Measurements from ENCODE around the gene ZNF566.

ZNF566 gene

GRCh38 chr19:36409841-36410240 lies 79.5 kb downstream of the ZNF566 start:
- Histone ChIP-seq H3K27ac (ENCODE audit: low read depth in 2 of 2, low read length in 2 of 2) (no peak overlapping the region), H3K4me3 (ENCODE audit: low read length in 2 of 2) (no peak overlapping the region), H3K4me1 (ENCODE audit: control insufficient read depth in 2 of 2, insufficient read depth in 2 of 2, low read length in 2 of 2) (no peaks in the 10 kb centered on the region), H3K9me3 (ENCODE audit: control insufficient read depth in 2 of 2, low read length in 2 of 2) (peaks cover 9 to 14% of the 10 kb centered on the region in 2 donors), H3K27me3 (ENCODE audit: control insufficient read depth in 2 of 2, insufficient read depth in 2 of 2, low read length in 2 of 2) (no peaks in the 10 kb centered on the region), H3K9ac (ENCODE audit: low read depth in 1 of 2, low read length in 2 of 2) (no peak overlapping the region), H3K36me3 (ENCODE audit: control insufficient read depth in 2 of 2, insufficient read depth in 2 of 2, low read length in 2 of 2) (peaks cover 22 to 25% of the 10 kb centered on the region in 2 donors)

DNA sequence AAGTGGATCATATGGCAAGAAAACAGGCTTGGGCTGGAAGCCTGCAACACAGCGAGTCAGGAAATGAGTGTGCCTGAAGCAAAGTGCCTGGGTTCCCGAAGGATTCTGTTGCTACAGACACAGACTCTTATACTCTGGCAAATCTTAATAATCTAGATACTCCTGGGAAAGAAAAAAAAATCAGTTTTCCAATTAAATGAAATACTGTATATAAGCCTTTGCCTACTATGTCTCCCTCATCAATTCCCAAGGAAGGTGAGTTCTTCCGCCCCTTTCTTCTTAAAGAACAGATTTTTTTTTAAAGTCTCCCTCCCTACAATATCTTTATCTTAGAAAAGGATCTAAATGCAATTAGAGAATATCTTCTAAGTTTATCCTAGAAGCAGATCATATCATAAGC lies 81.3 kb downstream of the ZNF566 start:
- Histone ChIP-seq H3K4me3 (ENCODE audit: low read length in 2 of 2) (no peak overlapping the region), H3K27ac (ENCODE audit: low read depth in 2 of 2, low read length in 2 of 2) (no peak overlapping the region), H3K36me3 (ENCODE audit: control insufficient read depth in 2 of 2, insufficient read depth in 2 of 2, low read length in 2 of 2) (peaks cover 31 to 35% of the 10 kb centered on the region in 2 donors)

DNA sequence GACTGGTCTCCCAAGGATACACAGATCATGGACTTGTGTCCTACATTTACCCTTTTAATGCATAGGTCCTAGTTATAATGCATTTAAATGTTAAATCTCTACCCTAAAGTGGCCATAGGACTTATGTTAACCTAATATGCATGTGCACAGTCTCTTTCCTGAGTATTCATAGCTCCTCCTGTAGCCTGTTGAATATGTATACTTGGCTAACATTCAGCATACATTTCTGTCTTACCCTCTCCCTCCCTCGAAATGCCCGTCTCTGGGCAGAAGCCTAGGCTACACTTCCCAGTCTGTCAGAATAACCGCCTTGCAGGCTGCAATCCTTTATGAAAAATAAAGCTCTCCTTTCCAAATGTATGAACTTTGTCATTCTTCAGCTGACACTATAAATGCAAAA lies 84.9 kb downstream of the ZNF566 start:
- Histone ChIP-seq H3K9me3 (ENCODE audit: control insufficient read depth in 2 of 2, low read length in 2 of 2) (peaks cover 11 to 16% of the 10 kb centered on the region in 2 donors), H3K9ac (ENCODE audit: low read depth in 1 of 2, low read length in 2 of 2) (no peak overlapping the region), H3K4me1 (ENCODE audit: control insufficient read depth in 2 of 2, insufficient read depth in 2 of 2, low read length in 2 of 2) (no peaks in the 10 kb centered on the region), H3K27me3 (ENCODE audit: control insufficient read depth in 2 of 2, insufficient read depth in 2 of 2, low read length in 2 of 2) (no peaks in the 10 kb centered on the region), H3K36me3 (ENCODE audit: control insufficient read depth in 2 of 2, insufficient read depth in 2 of 2, low read length in 2 of 2) (peaks cover 35 to 38% of the 10 kb centered on the region in 2 donors), H3K4me3 (ENCODE audit: low read length in 2 of 2) (no peak overlapping the region), H3K27ac (ENCODE audit: low read depth in 2 of 2, low read length in 2 of 2) (no peak overlapping the region)

More for the DNA sequence above, 81.3 kb downstream of the ZNF566 start:
- no peak overlapping the region for H3K9ac ChIP-seq (ENCODE audit: low read depth in 1 of 2, low read length in 2 of 2)
- H3K27me3 ChIP-seq (ENCODE audit: control insufficient read depth in 2 of 2, insufficient read depth in 2 of 2, low read length in 2 of 2): no peaks in the 10 kb centered on the region
- no peaks in the 10 kb centered on the region for H3K4me1 ChIP-seq (ENCODE audit: control insufficient read depth in 2 of 2, insufficient read depth in 2 of 2, low read length in 2 of 2)
- peaks cover 9 to 14% of the 10 kb centered on the region in 2 donors for H3K9me3 ChIP-seq (ENCODE audit: control insufficient read depth in 2 of 2, low read length in 2 of 2)

DNA sequence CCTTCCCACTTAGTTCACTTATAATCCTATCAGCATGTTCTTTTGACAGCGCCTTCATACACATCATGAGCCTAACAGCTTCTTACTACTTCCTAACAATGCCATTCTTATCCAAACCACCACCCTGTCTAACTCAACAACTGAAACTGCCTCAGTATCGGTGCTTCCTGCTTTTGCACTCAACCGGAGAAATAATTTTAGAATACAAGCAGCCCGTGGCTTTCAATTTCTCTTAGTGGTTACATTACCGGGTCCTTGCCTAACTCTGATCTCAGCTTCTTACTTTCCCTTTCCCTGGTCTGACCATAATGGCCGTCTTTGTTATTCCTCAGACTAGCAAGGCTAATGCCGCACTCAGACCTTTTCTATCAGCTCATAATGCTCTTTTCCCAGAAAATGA lies 87.9 kb downstream of the ZNF566 start:
- Histone ChIP-seq H3K9me3 (ENCODE audit: control insufficient read depth in 2 of 2, low read length in 2 of 2) (peaks cover 10 to 15% of the 10 kb centered on the region in 2 donors), H3K36me3 (ENCODE audit: control insufficient read depth in 2 of 2, insufficient read depth in 2 of 2, low read length in 2 of 2) (peaks cover 23 to 26% of the 10 kb centered on the region in 2 donors), H3K4me1 (ENCODE audit: control insufficient read depth in 2 of 2, insufficient read depth in 2 of 2, low read length in 2 of 2) (no peaks in the 10 kb centered on the region), H3K27me3 (ENCODE audit: control insufficient read depth in 2 of 2, insufficient read depth in 2 of 2, low read length in 2 of 2) (no peaks in the 10 kb centered on the region), H3K4me3 (ENCODE audit: low read length in 2 of 2) (no peak overlapping the region), H3K27ac (ENCODE audit: low read depth in 2 of 2, low read length in 2 of 2) (no peak overlapping the region), H3K9ac (ENCODE audit: low read depth in 1 of 2, low read length in 2 of 2) (no peak overlapping the region)

DNA sequence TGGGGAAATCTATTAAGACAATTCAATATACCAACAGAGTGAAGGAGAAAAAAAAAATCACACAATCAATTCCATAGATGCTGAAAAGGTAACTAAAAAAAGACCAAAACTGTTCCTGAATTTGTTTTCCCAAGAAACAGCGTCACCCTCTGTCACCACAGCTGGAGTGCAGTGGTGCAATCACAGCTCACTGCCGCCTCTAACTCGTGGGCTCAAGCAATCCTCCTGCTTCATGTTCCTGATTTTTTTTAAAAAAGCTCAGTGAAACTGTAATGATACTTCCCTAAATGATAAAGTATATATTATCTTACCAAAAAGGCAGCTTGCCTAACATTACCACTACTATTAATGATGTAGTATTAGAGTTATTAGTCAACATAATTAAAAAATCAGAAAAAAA lies 90.8 kb downstream of the ZNF566 start:
- Histone ChIP-seq H3K27ac (ENCODE audit: low read depth in 2 of 2, low read length in 2 of 2) (no peak overlapping the region), H3K36me3 (ENCODE audit: control insufficient read depth in 2 of 2, insufficient read depth in 2 of 2, low read length in 2 of 2) (peaks cover 11 to 26% of the 10 kb centered on the region in 2 donors), H3K4me1 (ENCODE audit: control insufficient read depth in 2 of 2, insufficient read depth in 2 of 2, low read length in 2 of 2) (no peaks in the 10 kb centered on the region), H3K9ac (ENCODE audit: low read depth in 1 of 2, low read length in 2 of 2) (no peak overlapping the region), H3K9me3 (ENCODE audit: control insufficient read depth in 2 of 2, low read length in 2 of 2) (peaks cover 23 to 26% of the 10 kb centered on the region in 2 donors), H3K4me3 (ENCODE audit: low read length in 2 of 2) (no peak overlapping the region), H3K27me3 (ENCODE audit: control insufficient read depth in 2 of 2, insufficient read depth in 2 of 2, low read length in 2 of 2) (no peaks in the 10 kb centered on the region)

Measured in mucosa of rectum (tissue), 2 donors.